Eye (tissue), 1 donor: ENCODE data around the gene GRM8.

Experiments used
- DNase-seq: peaks from one replicate; pipeline ENCODE4 v3.0.0-alpha.2; 2015

GRM8 gene

GRCh38 chr7:127230192-127230925 is 22.4 kb downstream of the GRM8 start:
- no peak for DNase-seq

- DNase-seq, result no peak
Measured at GRCh38 chr7:127226685-127227374, 25.9 kb downstream of the GRM8 start.

- no peak for DNase-seq
Measured at GRCh38 chr7:127221731-127222130, 31.0 kb downstream of the GRM8 start.

- no peak for DNase-seq
Measured at GRCh38 chr7:127214956-127215718, 37.6 kb downstream of the GRM8 start.

GRCh38 chr7:127209886-127210285 is 42.9 kb downstream of the GRM8 start:
- no peak for DNase-seq

GRCh38 chr7:127208860-127209259 is 43.9 kb downstream of the GRM8 start:
- no peak for DNase-seq

- DNase-seq, result no peak
Measured at GRCh38 chr7:127208351-127208750, 44.4 kb downstream of the GRM8 start.

- DNase-seq, result no peak
Measured at GRCh38 chr7:127207806-127208205, 44.9 kb downstream of the GRM8 start.

GRCh38 chr7:127207230-127207629 is 45.5 kb downstream of the GRM8 start:
- DNase-seq, result no peak

GRCh38 chr7:127194571-127194970 is 58.2 kb downstream of the GRM8 start:
- no peak for DNase-seq

- DNase-seq, result no peak
Measured at GRCh38 chr7:127189886-127190285, 62.9 kb downstream of the GRM8 start.

GRCh38 chr7:127189074-127189473 is 63.7 kb downstream of the GRM8 start:
- DNase-seq, result no peak

- DNase-seq, result no peak
Measured at GRCh38 chr7:127187740-127188139, 65.0 kb downstream of the GRM8 start.

GRCh38 chr7:127186686-127187085 is 66.1 kb downstream of the GRM8 start:
- DNase-seq, result no peak

- no peak for DNase-seq
Measured at GRCh38 chr7:127177156-127177555, 75.6 kb downstream of the GRM8 start.

- no peak for DNase-seq
Measured at GRCh38 chr7:127162366-127162765, 90.4 kb downstream of the GRM8 start.

- no peak for DNase-seq
Measured at GRCh38 chr7:127158659-127159058, 94.1 kb downstream of the GRM8 start.

- DNase-seq, result no peak
Measured at GRCh38 chr7:127154958-127155357, 97.8 kb downstream of the GRM8 start.

GRCh38 chr7:127154101-127154500 is 98.6 kb downstream of the GRM8 start:
- DNase-seq, result no peak

- DNase-seq, result no peak
Measured at GRCh38 chr7:127153315-127153714, 99.4 kb downstream of the GRM8 start.

- no peak for DNase-seq
Measured at GRCh38 chr7:127152423-127152822, 100.3 kb downstream of the GRM8 start.

GRCh38 chr7:127151379-127151778 is 101.4 kb downstream of the GRM8 start:
- DNase-seq, result no peak

GRCh38 chr7:127150543-127150942 is 102.2 kb downstream of the GRM8 start:
- no peak for DNase-seq
